BLaER1 treated with 17β-estradiol and CSF1 and Interleukin-3, amounts not matched to agents 10 nM and 100 nM (cell line): ENCODE measurements around the gene CXXC5.

Experiments
- H3K27ac ChIP-seq, 11 experiments: shearing (Covaris generic); formaldehyde crosslinking; 2 replicates each; pipeline ENCODE4 v1.8.1; 2022
- H3K27me3 ChIP-seq, 11 experiments: shearing (Covaris generic); formaldehyde crosslinking; 2 replicates each; pipeline ENCODE4 v1.8.1; 2022
- H3K36me3 ChIP-seq, 11 experiments: shearing (Covaris generic); formaldehyde crosslinking; 2 replicates each; pipeline ENCODE4 v1.8.1; 2022
- H3K4me1 ChIP-seq, 10 experiments: shearing (Covaris generic); formaldehyde crosslinking; 2 replicates each; pipeline ENCODE4 v1.8.1; 2022
- H3K4me2 ChIP-seq, 11 experiments: shearing (Covaris generic); formaldehyde crosslinking; 2 replicates each; pipeline ENCODE4 v1.8.1; 2022
- H3K4me3 ChIP-seq, 10 experiments: shearing (Covaris generic); formaldehyde crosslinking; 2 replicates each; pipeline ENCODE4 v1.8.1; 2022
- H3K9ac ChIP-seq, 11 experiments: shearing (Covaris generic); formaldehyde crosslinking; 2 replicates each; pipeline ENCODE4 v1.8.1; 2022
- H3K9me3 ChIP-seq, 11 experiments: shearing (Covaris generic); formaldehyde crosslinking; replicated peaks in 1 of 11; 2 replicates each; pipeline ENCODE4 v1.8.1; 2022
- H4K20me1 ChIP-seq, 11 experiments: shearing (Covaris generic); formaldehyde crosslinking; 2 replicates each; pipeline ENCODE4 v1.8.1; 2022
- Cebpa-rat ChIP-seq, 11 experiments: shearing (Covaris generic); IDR thresholded peaks; 2 replicates each; pipeline ENCODE4 v1.8.1; 2022

CXXC5 gene

GRCh38 chr5:139701056-139701741 lies 53.0 kb downstream of the CXXC5 start:
- peak overlapping the region; percentile 63 to 99 (median 97) for H3K4me2 ChIP-seq
- peak overlapping the region in 8 of 10 experiments; percentile 3 to 52 (median 30); a peak in 10 of 20 replicates for H3K4me3 ChIP-seq
- H3K36me3 ChIP-seq = no peaks in the 10 kb centered on the region
- H3K27ac ChIP-seq = peak overlapping the region in 9 of 11 experiments; percentile 30 to 76 (median 60); a peak in 18 of 22 replicates
- peaks cover 55 to 100% (median 96%) of the 10 kb centered on the region in 10 experiments for H3K4me1 ChIP-seq
- TF ChIP-seq Cebpa-rat (IDR thresholded peaks at IDR 0.05) = no peak
- peaks cover 0 to 16% (median 0%) of the 10 kb centered on the region in 11 experiments; a peak in 5 of 22 replicates for H3K27me3 ChIP-seq
- peak overlapping the region in 8 of 11 experiments; percentile 24 to 68 (median 49); a peak in 14 of 22 replicates for H3K9ac ChIP-seq
- H4K20me1 ChIP-seq = no peaks in the 10 kb centered on the region
- no peaks in the 10 kb centered on the region for H3K9me3 ChIP-seq

DNA sequence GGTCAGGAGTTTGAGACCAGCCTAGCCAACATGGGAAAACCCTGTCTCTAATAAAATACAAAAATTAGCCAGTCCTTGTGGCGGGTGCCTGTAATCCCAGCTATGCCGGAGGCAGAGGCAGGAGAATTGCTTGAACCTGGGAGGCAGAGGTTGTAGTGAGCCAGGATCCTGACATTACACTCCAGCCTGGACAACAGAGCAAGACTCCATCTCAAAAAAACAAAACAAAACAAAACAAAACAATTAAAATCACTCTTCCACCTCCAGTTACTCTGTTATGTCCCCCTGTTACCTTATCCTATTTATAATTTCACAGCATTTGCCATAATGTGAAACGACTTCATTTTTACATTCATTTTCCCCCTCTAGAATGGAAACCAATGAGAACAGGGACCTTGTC lies 54.4 kb downstream of the CXXC5 start:
- Histone ChIP-seq H3K4me2 (peak overlapping the region in 9 of 11 experiments; percentile 82 to 99 (median 97); a peak in 16 of 22 replicates), H3K9ac (no peak overlapping the region), H3K27ac (no peak overlapping the region), H3K4me1 (peaks cover 45 to 98% (median 90%) of the 10 kb centered on the region in 10 experiments), H3K9me3 (no peaks in the 10 kb centered on the region), H3K4me3 (no peak overlapping the region), H4K20me1 (no peaks in the 10 kb centered on the region), H3K27me3 (0 out of 22 replicates have a peak, but pooled peaks cover 0 to 6% (median 0%) of the 10 kb centered on the region in 11 experiments), H3K36me3 (no peaks in the 10 kb centered on the region)
- no peak for TF ChIP-seq Cebpa-rat (IDR thresholded peaks at IDR 0.05)

- peak overlapping the region in 9 of 11 experiments; percentile 57 to 82 (median 75); a peak in 16 of 22 replicates for H3K4me2 ChIP-seq
- 0 out of 22 replicates have a peak, but pooled peaks cover 0 to 6% (median 0%) of the 10 kb centered on the region in 11 experiments for H3K27me3 ChIP-seq
- H3K9ac ChIP-seq = no peak overlapping the region
- H4K20me1 ChIP-seq = no peaks in the 10 kb centered on the region
- no peaks in the 10 kb centered on the region for H3K9me3 ChIP-seq
- no peak for TF ChIP-seq Cebpa-rat (IDR thresholded peaks at IDR 0.05)
- H3K4me3 ChIP-seq = no peak overlapping the region
- no peak overlapping the region for H3K27ac ChIP-seq
- no peaks in the 10 kb centered on the region for H3K36me3 ChIP-seq
- peaks cover 45 to 98% (median 90%) of the 10 kb centered on the region in 10 experiments for H3K4me1 ChIP-seq
These were observed 56.6 kb downstream of the CXXC5 start for GRCh38 chr5:139704748-139705147.

- H3K27me3 ChIP-seq = peaks cover 0 to 9% (median 0%) of the 10 kb centered on the region in 11 experiments; a peak in 2 of 22 replicates
- H4K20me1 ChIP-seq = no peaks in the 10 kb centered on the region
- peak overlapping the region in 1 of 11 experiments; percentile 29; a peak in 1 of 22 replicates for H3K9ac ChIP-seq
- H3K9me3 ChIP-seq = no peaks in the 10 kb centered on the region
- TF ChIP-seq Cebpa-rat (IDR thresholded peaks at IDR 0.05) = no peak
- H3K4me2 ChIP-seq = peak overlapping the region; percentile 52 to 82 (median 74)
- peak overlapping the region in 1 of 11 experiments; percentile 17; a peak in 1 of 22 replicates for H3K27ac ChIP-seq
- no peak overlapping the region for H3K4me3 ChIP-seq
- peaks cover 47 to 98% (median 90%) of the 10 kb centered on the region in 10 experiments for H3K4me1 ChIP-seq
- no peaks in the 10 kb centered on the region for H3K36me3 ChIP-seq
These were observed 57.0 kb downstream of the CXXC5 start for GRCh38 chr5:139705191-139705590.

- peak overlapping the region in 1 of 11 experiments; percentile 17; a peak in 1 of 22 replicates for H3K27ac ChIP-seq
- no peaks in the 10 kb centered on the region for H3K9me3 ChIP-seq
- peak overlapping the region; percentile 52 to 82 (median 74) for H3K4me2 ChIP-seq
- peaks cover 52 to 98% (median 90%) of the 10 kb centered on the region in 10 experiments for H3K4me1 ChIP-seq
- peak overlapping the region in 3 of 11 experiments; percentile 3 to 41 (median 29); a peak in 2 of 22 replicates for H3K9ac ChIP-seq
- H4K20me1 ChIP-seq = no peaks in the 10 kb centered on the region
- H3K27me3 ChIP-seq = peaks cover 0 to 15% (median 0%) of the 10 kb centered on the region in 11 experiments; a peak in 4 of 22 replicates
- H3K4me3 ChIP-seq = no peak overlapping the region
- no peaks in the 10 kb centered on the region for H3K36me3 ChIP-seq
- no peak for TF ChIP-seq Cebpa-rat (IDR thresholded peaks at IDR 0.05)
These were observed 57.8 kb downstream of the CXXC5 start for GRCh38 chr5:139705655-139706587.

- H3K4me3 ChIP-seq = no peak overlapping the region
- no peaks in the 10 kb centered on the region for H4K20me1 ChIP-seq
- no peaks in the 10 kb centered on the region for H3K9me3 ChIP-seq
- TF ChIP-seq Cebpa-rat (IDR thresholded peaks at IDR 0.05) = no peak
- peak overlapping the region in 9 of 11 experiments; percentile 6 to 100 (median 99); a peak in 13 of 22 replicates for H3K4me2 ChIP-seq
- peaks cover 0 to 18% (median 0%) of the 10 kb centered on the region in 11 experiments; a peak in 4 of 22 replicates for H3K27me3 ChIP-seq
- no peaks in the 10 kb centered on the region for H3K36me3 ChIP-seq
- peak overlapping the region in 2 of 11 experiments; percentile 5 to 26; a peak in 1 of 22 replicates for H3K27ac ChIP-seq
- peaks cover 44 to 95% (median 86%) of the 10 kb centered on the region in 10 experiments for H3K4me1 ChIP-seq
- no peak overlapping the region for H3K9ac ChIP-seq
These were observed 59.4 kb downstream of the CXXC5 start for GRCh38 chr5:139707445-139708003.

DNA sequence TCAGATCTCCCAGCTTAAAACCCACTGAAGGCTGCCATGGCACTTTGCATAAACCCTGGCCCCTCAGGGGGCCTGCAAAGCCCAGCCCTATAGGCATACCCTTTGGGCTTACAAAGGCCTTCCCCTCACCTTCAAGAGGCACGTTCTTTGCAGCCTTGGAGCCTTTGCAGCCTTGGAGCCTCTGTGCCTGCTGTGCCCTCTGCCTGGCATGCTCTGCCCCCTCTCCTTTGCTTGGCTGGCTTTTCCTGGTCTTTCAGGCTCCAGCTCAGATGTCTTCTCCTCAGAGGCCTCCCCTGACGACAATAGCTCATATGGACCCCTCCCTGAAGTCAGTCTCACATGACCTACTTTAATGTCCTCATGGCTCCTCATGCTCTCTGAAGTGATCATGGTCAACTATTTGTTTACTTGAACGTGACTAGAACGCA lies 60.3 kb downstream of the CXXC5 start:
- Histone ChIP-seq H3K27me3 (peaks cover 0 to 18% (median 0%) of the 10 kb centered on the region in 11 experiments; a peak in 4 of 22 replicates), H3K4me2 (peak overlapping the region; percentile 96 to 100 (median 99)), H3K36me3 (no peaks in the 10 kb centered on the region), H3K4me1 (peaks cover 44 to 97% (median 89%) of the 10 kb centered on the region in 10 experiments), H3K27ac (peak overlapping the region in 9 of 11 experiments; percentile 12 to 86 (median 76); a peak in 12 of 22 replicates), H3K9me3 (no peaks in the 10 kb centered on the region), H3K4me3 (peak overlapping the region in 1 of 10 experiments; percentile 51; a peak in 1 of 20 replicates), H3K9ac (peak overlapping the region in 7 of 11 experiments; percentile 70 to 81 (median 75); a peak in 10 of 22 replicates), H4K20me1 (no peaks in the 10 kb centered on the region)
- no peak for TF ChIP-seq Cebpa-rat (IDR thresholded peaks at IDR 0.05)
